Prostate gland (tissue), 2 donors: ENCODE measurements around the gene MAP3K4.

Experiments used
- CTCF ChIP-seq, 4 experiments: fragments of 200-600 bp in 2 of 4; fragments of 450-650 bp in 2 of 4; sonication (generic) in 2 of 4; IDR thresholded peaks; 1 replicate in 3 of 4; 2 replicates in 1 of 4; pipeline ENCODE4 v1.5.1; 2016 to 2019; ENCODE audit warnings: antibody characterized with exemption in 4 of 4, mild to moderate bottlenecking in 2 of 4, moderate library complexity in 2 of 4
- POLR2AphosphoS5 ChIP-seq: sonication (generic); formaldehyde crosslinking; IDR thresholded peaks from one replicate; pipeline ENCODE4 v1.6.1; 2017; ENCODE audit warnings: antibody characterized with exemption

DNA sequence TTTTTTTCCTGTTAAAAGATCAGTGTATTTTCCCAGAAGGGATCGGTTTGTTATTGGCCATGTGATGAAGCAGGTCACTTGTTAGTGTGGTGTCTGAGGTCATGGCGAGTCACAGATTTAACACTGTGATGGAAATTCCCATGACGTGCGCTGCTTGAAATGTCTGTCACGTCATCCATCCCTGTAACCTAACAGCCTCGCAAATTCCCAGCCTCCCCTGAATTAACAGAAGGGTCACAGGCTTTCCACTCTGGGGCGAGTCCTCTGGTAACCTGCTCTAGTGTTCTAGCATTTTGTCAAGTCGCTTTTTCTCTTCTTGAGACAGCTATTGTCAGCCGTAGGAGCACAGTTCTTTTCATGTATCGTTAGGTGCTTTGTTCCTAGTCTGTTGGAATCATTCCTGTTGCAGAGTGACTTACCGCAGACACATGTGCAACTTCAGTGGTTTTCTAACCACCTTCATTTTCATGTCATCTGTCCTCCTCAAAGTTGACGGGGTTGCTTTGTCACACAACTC, 137.2 kb downstream of the MAP3K4 start:
- no peak for TF ChIP-seq CTCF (IDR thresholded peaks at IDR 0.05)
- TF ChIP-seq POLR2AphosphoS5 = no peak
